Activated effector memory CD4-positive, alpha-beta T cell treated with anti-CD3 and anti-CD28 coated beads, Interleukin-2, amount 50 U/mL, for 16 hours (primary cell): Measurements from ENCODE around the gene TMEM131L.
A peak's percentile ranks its signal among the peaks of the same experiment; 100 is the strongest.
"Not testable (repeated sequence)": the region's sequence is repeated elsewhere in the genome, so short reads cannot be mapped to it uniquely, and the experiment has no call there.

Experiments
- DNase-seq: peaks from one replicate; pipeline ENCODE4 v3.0.0-alpha.2; 2020

TMEM131L gene

GRCh38 chr4:153450544-153450917 is 15.6 kb upstream of the TMEM131L start:
- DNase-seq: no peak

- not testable (repeated sequence) for DNase-seq
Measured at GRCh38 chr4:153451145-153451544, 15.0 kb upstream of the TMEM131L start.

- no peak for DNase-seq
Measured at GRCh38 chr4:153451911-153452657, 14.1 kb upstream of the TMEM131L start.

GRCh38 chr4:153452658-153453378 is 13.3 kb upstream of the TMEM131L start:
- no peak for DNase-seq

GRCh38 chr4:153453402-153453801 is 12.8 kb upstream of the TMEM131L start:
- DNase-seq: no peak

GRCh38 chr4:153458969-153459368 is 7.2 kb upstream of the TMEM131L start:
- DNase-seq: no peak

GRCh38 chr4:153461549-153461948 is 4.6 kb upstream of the TMEM131L start:
- not testable (repeated sequence) for DNase-seq

- DNase-seq: no peak
Measured at GRCh38 chr4:153464068-153464467, 2.1 kb upstream of the TMEM131L start.

GRCh38 chr4:153465140-153465539 is 1.0 kb upstream of the TMEM131L start:
- no peak for DNase-seq

GRCh38 chr4:153465615-153466080 is 512 bp upstream of the TMEM131L start:
- DNase-seq: peak; percentile 74

- peak; percentile 82 for DNase-seq
Measured at GRCh38 chr4:153466949-153467896, 1.1 kb downstream of the TMEM131L start.

GRCh38 chr4:153467897-153468262 is 1.7 kb downstream of the TMEM131L start:
- no peak for DNase-seq

- no peak for DNase-seq
Measured at GRCh38 chr4:153468587-153468986, 2.4 kb downstream of the TMEM131L start.

GRCh38 chr4:153469031-153469430 is 2.9 kb downstream of the TMEM131L start:
- no peak for DNase-seq

- DNase-seq: not testable (repeated sequence)
Measured at GRCh38 chr4:153471071-153471697, 5.0 kb downstream of the TMEM131L start.

- peak; percentile 83 for DNase-seq
Measured at GRCh38 chr4:153471698-153472093, 5.5 kb downstream of the TMEM131L start.

- DNase-seq: no peak
Measured at GRCh38 chr4:153472122-153473037, 6.2 kb downstream of the TMEM131L start.

GRCh38 chr4:153474251-153474650 is 8.1 kb downstream of the TMEM131L start:
- no peak for DNase-seq

- DNase-seq: no peak
Measured at GRCh38 chr4:153476829-153477574, 10.8 kb downstream of the TMEM131L start.

GRCh38 chr4:153479101-153479500 is 12.9 kb downstream of the TMEM131L start:
- no peak for DNase-seq

- no peak for DNase-seq
Measured at GRCh38 chr4:153480704-153481103, 14.5 kb downstream of the TMEM131L start.
